Measurements from ENCODE around the gene INO80B. TPM values are rescaled to one million over a fixed set of nuclear protein-coding genes. Genes with fewer than 3 reads are reported as not detected.
"Not testable (repeated sequence)": the region's sequence is repeated elsewhere in the genome, so short reads cannot be mapped to it uniquely, and the experiment has no call there.

INO80B gene
- polyA plus RNA-seq, 2 donors: 33.4 to 44.9 TPM

GRCh38 chr2:74474481-74474880 is 19.6 kb downstream of the INO80B start:
- Histone ChIP-seq H3K9me3 (ENCODE audit: control insufficient read depth in 2 of 2, insufficient read depth in 1 of 2, low read depth in 1 of 2, low read length in 1 of 2) (no peaks in the 10 kb centered on the region), H3K4me3 (ENCODE audit: low read depth in 1 of 2, low read length in 2 of 2) (no peak overlapping the region), H3K36me3 (ENCODE audit: control insufficient read depth in 2 of 2, insufficient read depth in 2 of 2, low read length in 1 of 2) (peaks cover 0 to 17% of the 10 kb centered on the region in 2 donors), H3K27ac (ENCODE audit: low read depth in 2 of 2, low read length in 1 of 2) (no peak overlapping the region), H3K4me1 (ENCODE audit: control insufficient read depth in 2 of 2, insufficient read depth in 2 of 2, low read length in 1 of 2) (peaks cover 4 to 5% of the 10 kb centered on the region in 2 donors), H3K27me3 (ENCODE audit: control insufficient read depth in 1 of 2, insufficient read depth in 2 of 2, low read length in 2 of 2) (no peaks in the 10 kb centered on the region)
- 91 to 94% methylated on average over 6 of the region's 6 CpGs for WGBS, 2 donors

GRCh38 chr2:74474899-74475298 is 20.0 kb downstream of the INO80B start:
- H3K27me3 ChIP-seq (ENCODE audit: control insufficient read depth in 1 of 2, insufficient read depth in 2 of 2, low read length in 2 of 2): no peaks in the 10 kb centered on the region
- H3K4me1 ChIP-seq (ENCODE audit: control insufficient read depth in 2 of 2, insufficient read depth in 2 of 2, low read length in 1 of 2): peaks cover 4 to 5% of the 10 kb centered on the region in 2 donors
- H3K9me3 ChIP-seq (ENCODE audit: control insufficient read depth in 2 of 2, insufficient read depth in 1 of 2, low read depth in 1 of 2, low read length in 1 of 2): no peaks in the 10 kb centered on the region
- H3K27ac ChIP-seq (ENCODE audit: low read depth in 2 of 2, low read length in 1 of 2): no peak overlapping the region
- peaks cover 0 to 17% of the 10 kb centered on the region in 2 donors for H3K36me3 ChIP-seq (ENCODE audit: control insufficient read depth in 2 of 2, insufficient read depth in 2 of 2, low read length in 1 of 2)
- WGBS, 2 donors: 90 to 91% methylated on average over 5 of the region's 5 CpGs
- H3K4me3 ChIP-seq (ENCODE audit: low read depth in 1 of 2, low read length in 2 of 2): no peak overlapping the region

GRCh38 chr2:74481431-74481830 is 26.5 kb downstream of the INO80B start:
- H3K27ac ChIP-seq (ENCODE audit: low read depth in 2 of 2, low read length in 1 of 2): no peak overlapping the region
- peaks cover 13% of the 10 kb centered on the region in 2 donors for H3K4me1 ChIP-seq (ENCODE audit: control insufficient read depth in 2 of 2, insufficient read depth in 2 of 2, low read length in 1 of 2)
- H3K27me3 ChIP-seq (ENCODE audit: control insufficient read depth in 1 of 2, insufficient read depth in 2 of 2, low read length in 2 of 2): no peaks in the 10 kb centered on the region
- no peaks in the 10 kb centered on the region for H3K9me3 ChIP-seq (ENCODE audit: control insufficient read depth in 2 of 2, insufficient read depth in 1 of 2, low read depth in 1 of 2, low read length in 1 of 2)
- WGBS, 2 donors: 46 to 54% methylated on average over 3 of the region's 3 CpGs
- H3K4me3 ChIP-seq (ENCODE audit: low read depth in 1 of 2, low read length in 2 of 2): peak overlapping the region; percentile 76 to 84
- peaks cover 0 to 7% of the 10 kb centered on the region in 2 donors for H3K36me3 ChIP-seq (ENCODE audit: control insufficient read depth in 2 of 2, insufficient read depth in 2 of 2, low read length in 1 of 2)

- H3K4me1 ChIP-seq (ENCODE audit: control insufficient read depth in 2 of 2, insufficient read depth in 2 of 2, low read length in 1 of 2): peaks cover 13% of the 10 kb centered on the region in 2 donors
- peak overlapping the region; percentile 81 to 98 for H3K27ac ChIP-seq (ENCODE audit: low read depth in 2 of 2, low read length in 1 of 2)
- no peaks in the 10 kb centered on the region for H3K9me3 ChIP-seq (ENCODE audit: control insufficient read depth in 2 of 2, insufficient read depth in 1 of 2, low read depth in 1 of 2, low read length in 1 of 2)
- H3K4me3 ChIP-seq (ENCODE audit: low read depth in 1 of 2, low read length in 2 of 2): peak overlapping the region; percentile 76 to 84
- WGBS, 2 donors: 1% methylated on average over 73 to 80 of the region's 80 CpGs
- peaks cover 0 to 7% of the 10 kb centered on the region in 2 donors for H3K36me3 ChIP-seq (ENCODE audit: control insufficient read depth in 2 of 2, insufficient read depth in 2 of 2, low read length in 1 of 2)
- H3K27me3 ChIP-seq (ENCODE audit: control insufficient read depth in 1 of 2, insufficient read depth in 2 of 2, low read length in 2 of 2): no peaks in the 10 kb centered on the region
Measured at GRCh38 chr2:74481961-74482800, 27.3 kb downstream of the INO80B start.

GRCh38 chr2:74482801-74483674 is 28.2 kb downstream of the INO80B start, which contains the start of the genes CCDC142 and TTC31:
Gene CCDC142, minus strand, starts transcription at chr2:74482998. Its CDS starts 161 bp downstream, at chr2:74482837.
Gene TTC31, plus strand, starts transcription at chr2:74483081. Its CDS starts 15 bp downstream, at chr2:74483096.
- Histone ChIP-seq H3K27me3 (ENCODE audit: control insufficient read depth in 1 of 2, insufficient read depth in 2 of 2, low read length in 2 of 2) (no peaks in the 10 kb centered on the region), H3K36me3 (ENCODE audit: control insufficient read depth in 2 of 2, insufficient read depth in 2 of 2, low read length in 1 of 2) (peaks cover 0 to 5% of the 10 kb centered on the region in 2 donors), H3K4me3 (ENCODE audit: low read depth in 1 of 2, low read length in 2 of 2) (peak within 1 kb of the TSS; percentile 76 to 84), H3K27ac (ENCODE audit: low read depth in 2 of 2, low read length in 1 of 2) (peak within 1 kb of the TSS; percentile 88 to 98), H3K9me3 (ENCODE audit: control insufficient read depth in 2 of 2, insufficient read depth in 1 of 2, low read depth in 1 of 2, low read length in 1 of 2) (no peaks in the 10 kb centered on the region), H3K4me1 (ENCODE audit: control insufficient read depth in 2 of 2, insufficient read depth in 2 of 2, low read length in 1 of 2) (peaks cover 13% of the 10 kb centered on the region in 2 donors)
- WGBS, 2 donors: 1% methylated on average over 49 to 50 of the region's 50 CpGs

- H3K27me3 ChIP-seq (ENCODE audit: control insufficient read depth in 1 of 2, insufficient read depth in 2 of 2, low read length in 2 of 2); H3K36me3 ChIP-seq (ENCODE audit: control insufficient read depth in 2 of 2, insufficient read depth in 2 of 2, low read length in 1 of 2); H3K9me3 ChIP-seq (ENCODE audit: control insufficient read depth in 2 of 2, insufficient read depth in 1 of 2, low read depth in 1 of 2, low read length in 1 of 2): not testable (repeated sequence)
- peak overlapping the region in 1 of 2 donors; percentile 76 for H3K4me3 ChIP-seq (ENCODE audit: low read depth in 1 of 2, low read length in 2 of 2)
- 72 to 81% methylated on average over 19 of the region's 19 CpGs for WGBS, 2 donors
- peak overlapping the region in 1 of 2 donors; percentile 98 for H3K27ac ChIP-seq (ENCODE audit: low read depth in 2 of 2, low read length in 1 of 2)
- H3K4me1 ChIP-seq (ENCODE audit: control insufficient read depth in 2 of 2, insufficient read depth in 2 of 2, low read length in 1 of 2): peaks cover 13% of the 10 kb centered on the region in 2 donors
Measured at GRCh38 chr2:74483675-74484164, 28.8 kb downstream of the INO80B start.

- Histone ChIP-seq H3K4me3 (ENCODE audit: low read depth in 1 of 2, low read length in 2 of 2) (no peak overlapping the region), H3K4me1 (ENCODE audit: control insufficient read depth in 2 of 2, insufficient read depth in 2 of 2, low read length in 1 of 2) (peaks cover 8 to 9% of the 10 kb centered on the region in 2 donors), H3K9me3 (ENCODE audit: control insufficient read depth in 2 of 2, insufficient read depth in 1 of 2, low read depth in 1 of 2, low read length in 1 of 2) (no peaks in the 10 kb centered on the region), H3K36me3 (ENCODE audit: control insufficient read depth in 2 of 2, insufficient read depth in 2 of 2, low read length in 1 of 2) (peaks cover 6 to 15% of the 10 kb centered on the region in 2 donors), H3K27me3 (ENCODE audit: control insufficient read depth in 1 of 2, insufficient read depth in 2 of 2, low read length in 2 of 2) (no peaks in the 10 kb centered on the region), H3K27ac (ENCODE audit: low read depth in 2 of 2, low read length in 1 of 2) (no peak overlapping the region)
- WGBS, 2 donors: 85 to 96% methylated on average over 2 of the region's 2 CpGs
Measured at GRCh38 chr2:74486141-74486540, 31.3 kb downstream of the INO80B start.

GRCh38 chr2:74488643-74489481 is 34.0 kb downstream of the INO80B start:
- H3K27ac ChIP-seq (ENCODE audit: low read depth in 2 of 2, low read length in 1 of 2): no peak overlapping the region
- H3K4me1 ChIP-seq (ENCODE audit: control insufficient read depth in 2 of 2, insufficient read depth in 2 of 2, low read length in 1 of 2): no peaks in the 10 kb centered on the region
- H3K9me3 ChIP-seq (ENCODE audit: control insufficient read depth in 2 of 2, insufficient read depth in 1 of 2, low read depth in 1 of 2, low read length in 1 of 2): no peaks in the 10 kb centered on the region
- WGBS, 2 donors: 78 to 89% methylated on average over 9 of the region's 9 CpGs
- peaks cover 20 to 38% of the 10 kb centered on the region in 2 donors for H3K36me3 ChIP-seq (ENCODE audit: control insufficient read depth in 2 of 2, insufficient read depth in 2 of 2, low read length in 1 of 2)
- H3K27me3 ChIP-seq (ENCODE audit: control insufficient read depth in 1 of 2, insufficient read depth in 2 of 2, low read length in 2 of 2): no peaks in the 10 kb centered on the region
- H3K4me3 ChIP-seq (ENCODE audit: low read depth in 1 of 2, low read length in 2 of 2): no peak overlapping the region
